B cell (primary cell): ENCODE measurements around the gene CYP27A1.

Experiments
- EZH2 ChIP-seq: IDR thresholded peaks from 2 replicates; pipeline ENCODE4 v1.6.1; 2012; ENCODE audit warnings: borderline replicate concordance, low read depth, mild to moderate bottlenecking, moderate library complexity, low read length; ENCODE audit not compliant: insufficient read depth, poor library complexity, severe bottlenecking
- TF ChIP-seq, protein P1 (sequence below): fragments of 200-600 bp; IDR thresholded peaks from one replicate; pipeline ENCODE4 v1.8.0; 2022; ENCODE audit warnings: antibody characterized with exemption, mild to moderate bottlenecking

- TF ChIP-seq, protein P1, sequence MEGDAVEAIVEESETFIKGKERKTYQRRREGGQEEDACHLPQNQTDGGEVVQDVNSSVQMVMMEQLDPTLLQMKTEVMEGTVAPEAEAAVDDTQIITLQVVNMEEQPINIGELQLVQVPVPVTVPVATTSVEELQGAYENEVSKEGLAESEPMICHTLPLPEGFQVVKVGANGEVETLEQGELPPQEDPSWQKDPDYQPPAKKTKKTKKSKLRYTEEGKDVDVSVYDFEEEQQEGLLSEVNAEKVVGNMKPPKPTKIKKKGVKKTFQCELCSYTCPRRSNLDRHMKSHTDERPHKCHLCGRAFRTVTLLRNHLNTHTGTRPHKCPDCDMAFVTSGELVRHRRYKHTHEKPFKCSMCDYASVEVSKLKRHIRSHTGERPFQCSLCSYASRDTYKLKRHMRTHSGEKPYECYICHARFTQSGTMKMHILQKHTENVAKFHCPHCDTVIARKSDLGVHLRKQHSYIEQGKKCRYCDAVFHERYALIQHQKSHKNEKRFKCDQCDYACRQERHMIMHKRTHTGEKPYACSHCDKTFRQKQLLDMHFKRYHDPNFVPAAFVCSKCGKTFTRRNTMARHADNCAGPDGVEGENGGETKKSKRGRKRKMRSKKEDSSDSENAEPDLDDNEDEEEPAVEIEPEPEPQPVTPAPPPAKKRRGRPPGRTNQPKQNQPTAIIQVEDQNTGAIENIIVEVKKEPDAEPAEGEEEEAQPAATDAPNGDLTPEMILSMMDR: no peak
- TF ChIP-seq EZH2: no peak
Measured at GRCh38 chr2:218777276-218777990, 4.5 kb upstream of the CYP27A1 start.
